ENCODE measurements around the gene TCERG1L. TPM values are rescaled to one million over a fixed set of nuclear protein-coding genes. Genes with fewer than 3 reads are reported as not detected.

TCERG1L gene
- polyA plus RNA-seq, 1 of the 3 experiments (the other 2 are of a cell fraction), result not detected

DNA sequence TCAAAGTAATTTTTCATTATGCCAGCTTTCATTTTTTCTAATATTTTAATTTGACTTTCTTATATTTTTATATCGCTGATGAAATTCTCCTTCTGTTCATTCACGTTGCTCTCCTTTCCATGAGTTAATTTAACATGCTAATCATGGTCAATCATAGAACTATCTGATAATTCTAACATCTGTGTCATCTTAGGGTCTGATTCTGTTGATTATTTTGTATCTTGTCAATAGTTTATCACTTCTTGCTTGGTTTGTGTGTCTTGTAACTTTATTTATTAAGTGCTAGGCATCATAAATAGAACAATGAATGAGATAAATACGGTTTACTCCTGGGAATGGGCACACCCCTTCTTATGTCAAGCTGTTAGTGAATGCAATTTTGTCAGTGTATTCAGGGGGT is 11.0 kb downstream of the TCERG1L start (continued):
- TF ChIP-seq TEAD4 (IDR thresholded peaks at IDR 0.05; ENCODE audit: borderline replicate concordance, insufficient read depth) (no peak), FOXM1 (IDR thresholded peaks at IDR 0.05; ENCODE audit: low read depth) (no peak)
- TF ChIP-seq, protein P1, sequence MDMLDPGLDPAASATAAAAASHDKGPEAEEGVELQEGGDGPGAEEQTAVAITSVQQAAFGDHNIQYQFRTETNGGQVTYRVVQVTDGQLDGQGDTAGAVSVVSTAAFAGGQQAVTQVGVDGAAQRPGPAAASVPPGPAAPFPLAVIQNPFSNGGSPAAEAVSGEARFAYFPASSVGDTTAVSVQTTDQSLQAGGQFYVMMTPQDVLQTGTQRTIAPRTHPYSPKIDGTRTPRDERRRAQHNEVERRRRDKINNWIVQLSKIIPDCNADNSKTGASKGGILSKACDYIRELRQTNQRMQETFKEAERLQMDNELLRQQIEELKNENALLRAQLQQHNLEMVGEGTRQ (IDR thresholded peaks at IDR 0.05; ENCODE audit: borderline replicate concordance, low read depth, low read length), result no peak

DNA sequence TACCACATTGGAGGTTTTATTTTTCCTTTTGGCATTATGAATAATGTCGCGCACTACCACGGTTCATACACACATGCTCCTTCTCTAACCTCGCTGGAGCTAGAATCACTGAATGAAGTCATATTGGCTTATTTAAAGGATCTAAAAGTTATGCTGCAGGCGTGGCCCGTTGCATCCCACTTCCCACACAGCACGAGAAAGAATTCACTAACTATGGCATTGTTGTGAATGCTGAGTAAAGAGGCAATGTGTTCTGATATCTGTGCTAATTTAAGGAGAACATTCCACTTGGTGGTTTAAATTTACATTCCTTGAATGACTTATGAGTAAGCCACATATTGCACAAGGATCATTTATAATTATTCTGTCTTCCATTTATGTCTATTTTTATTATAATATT is 20.7 kb downstream of the TCERG1L start:
- H3K9ac ChIP-seq, result no peak overlapping the region
- ChIA-PET CTCF (no interaction called here), POLR2A (no interaction called here)

More for the DNA sequence above, 20.7 kb downstream of the TCERG1L start:
- TF ChIP-seq, protein P2, sequence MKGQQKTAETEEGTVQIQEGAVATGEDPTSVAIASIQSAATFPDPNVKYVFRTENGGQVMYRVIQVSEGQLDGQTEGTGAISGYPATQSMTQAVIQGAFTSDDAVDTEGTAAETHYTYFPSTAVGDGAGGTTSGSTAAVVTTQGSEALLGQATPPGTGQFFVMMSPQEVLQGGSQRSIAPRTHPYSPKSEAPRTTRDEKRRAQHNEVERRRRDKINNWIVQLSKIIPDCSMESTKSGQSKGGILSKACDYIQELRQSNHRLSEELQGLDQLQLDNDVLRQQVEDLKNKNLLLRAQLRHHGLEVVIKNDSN (IDR thresholded peaks at IDR 0.05; ENCODE audit: borderline replicate concordance, low read depth), result no peak
- TF ChIP-seq, protein P3, sequence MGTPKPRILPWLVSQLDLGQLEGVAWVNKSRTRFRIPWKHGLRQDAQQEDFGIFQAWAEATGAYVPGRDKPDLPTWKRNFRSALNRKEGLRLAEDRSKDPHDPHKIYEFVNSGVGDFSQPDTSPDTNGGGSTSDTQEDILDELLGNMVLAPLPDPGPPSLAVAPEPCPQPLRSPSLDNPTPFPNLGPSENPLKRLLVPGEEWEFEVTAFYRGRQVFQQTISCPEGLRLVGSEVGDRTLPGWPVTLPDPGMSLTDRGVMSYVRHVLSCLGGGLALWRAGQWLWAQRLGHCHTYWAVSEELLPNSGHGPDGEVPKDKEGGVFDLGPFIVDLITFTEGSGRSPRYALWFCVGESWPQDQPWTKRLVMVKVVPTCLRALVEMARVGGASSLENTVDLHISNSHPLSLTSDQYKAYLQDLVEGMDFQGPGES (IDR thresholded peaks at IDR 0.05; ENCODE audit: low read depth, low read length), result no peak
- TF ChIP-seq, protein P4, sequence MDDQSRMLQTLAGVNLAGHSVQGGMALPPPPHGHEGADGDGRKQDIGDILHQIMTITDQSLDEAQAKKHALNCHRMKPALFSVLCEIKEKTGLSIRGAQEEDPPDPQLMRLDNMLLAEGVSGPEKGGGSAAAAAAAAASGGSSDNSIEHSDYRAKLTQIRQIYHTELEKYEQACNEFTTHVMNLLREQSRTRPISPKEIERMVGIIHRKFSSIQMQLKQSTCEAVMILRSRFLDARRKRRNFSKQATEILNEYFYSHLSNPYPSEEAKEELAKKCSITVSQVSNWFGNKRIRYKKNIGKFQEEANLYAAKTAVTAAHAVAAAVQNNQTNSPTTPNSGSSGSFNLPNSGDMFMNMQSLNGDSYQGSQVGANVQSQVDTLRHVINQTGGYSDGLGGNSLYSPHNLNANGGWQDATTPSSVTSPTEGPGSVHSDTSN (IDR thresholded peaks at IDR 0.05), result no peak
- TF ChIP-seq YY1 (IDR thresholded peaks at IDR 0.05; ENCODE audit: low read depth), result no peak
- TF ChIP-seq RXRA (IDR thresholded peaks at IDR 0.05; ENCODE audit: borderline replicate concordance, low read depth), result no peak
- no peak for TF ChIP-seq ELF1 (IDR thresholded peaks at IDR 0.05)
- TF ChIP-seq, protein P5, sequence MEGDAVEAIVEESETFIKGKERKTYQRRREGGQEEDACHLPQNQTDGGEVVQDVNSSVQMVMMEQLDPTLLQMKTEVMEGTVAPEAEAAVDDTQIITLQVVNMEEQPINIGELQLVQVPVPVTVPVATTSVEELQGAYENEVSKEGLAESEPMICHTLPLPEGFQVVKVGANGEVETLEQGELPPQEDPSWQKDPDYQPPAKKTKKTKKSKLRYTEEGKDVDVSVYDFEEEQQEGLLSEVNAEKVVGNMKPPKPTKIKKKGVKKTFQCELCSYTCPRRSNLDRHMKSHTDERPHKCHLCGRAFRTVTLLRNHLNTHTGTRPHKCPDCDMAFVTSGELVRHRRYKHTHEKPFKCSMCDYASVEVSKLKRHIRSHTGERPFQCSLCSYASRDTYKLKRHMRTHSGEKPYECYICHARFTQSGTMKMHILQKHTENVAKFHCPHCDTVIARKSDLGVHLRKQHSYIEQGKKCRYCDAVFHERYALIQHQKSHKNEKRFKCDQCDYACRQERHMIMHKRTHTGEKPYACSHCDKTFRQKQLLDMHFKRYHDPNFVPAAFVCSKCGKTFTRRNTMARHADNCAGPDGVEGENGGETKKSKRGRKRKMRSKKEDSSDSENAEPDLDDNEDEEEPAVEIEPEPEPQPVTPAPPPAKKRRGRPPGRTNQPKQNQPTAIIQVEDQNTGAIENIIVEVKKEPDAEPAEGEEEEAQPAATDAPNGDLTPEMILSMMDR (IDR thresholded peaks at IDR 0.05), result no peak
- TF ChIP-seq, protein P6, sequence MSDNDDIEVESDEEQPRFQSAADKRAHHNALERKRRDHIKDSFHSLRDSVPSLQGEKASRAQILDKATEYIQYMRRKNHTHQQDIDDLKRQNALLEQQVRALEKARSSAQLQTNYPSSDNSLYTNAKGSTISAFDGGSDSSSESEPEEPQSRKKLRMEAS (IDR thresholded peaks at IDR 0.05; ENCODE audit: low read depth), result no peak
- WGBS (ENCODE audit: low lambda C conversion rate), result 52% methylated on average over 7 of the region's 7 CpGs
- no peaks in the 10 kb centered on the region for H3K27me3 ChIP-seq (ENCODE audit: insufficient read depth)
- H3K79me2 ChIP-seq (ENCODE audit: insufficient read depth), result no peaks in the 10 kb centered on the region
- no peak overlapping the region for H3K27ac ChIP-seq (ENCODE audit: low read depth in 2 of 2, low read length in 1 of 2)
- H3F3A ChIP-seq (replicated peaks; ENCODE audit: insufficient read depth), result no peaks in the 10 kb centered on the region
- DNase-seq, result no peak
- H3K4me3 ChIP-seq (ENCODE audit: low read depth in 2 of 2, low read length in 1 of 2), result no peak overlapping the region
- H4K20me1 ChIP-seq (ENCODE audit: insufficient read depth), result no peaks in the 10 kb centered on the region
- H3K4me2 ChIP-seq, result no peak overlapping the region
- peaks cover 3% of the 10 kb centered on the region; the same call in 1 of the 2 replicates for H3K9me3 ChIP-seq
- H2AFZ ChIP-seq (ENCODE audit: low read depth), result no peak overlapping the region
- H3K36me3 ChIP-seq (replicated peaks in 1 of 2; ENCODE audit: control insufficient read depth in 1 of 2, insufficient read depth in 2 of 2, low read length in 1 of 2), result no peaks in the 10 kb centered on the region
- no peaks in the 10 kb centered on the region for H3K9me2 ChIP-seq
- H3K4me1 ChIP-seq (ENCODE audit: control insufficient read depth in 1 of 2, insufficient read depth in 2 of 2, low read depth in 1 of 2, low read length in 1 of 2), result no peaks in the 10 kb centered on the region
